Measurements from ENCODE around the gene NHLRC2. TPM values are rescaled to one million over a fixed set of nuclear protein-coding genes. Genes with fewer than 3 reads are reported as not detected.

NHLRC2 gene
- total and polyA plus RNA-seq, 2 of the 13 experiments (the other 11 are each of a cell fraction or from before 2014, with no cell fraction given) = 7.6 to 12.7 TPM

GRCh38 chr10:113842171-113842570 is 12.3 kb upstream of the NHLRC2 start (continued):
- no peak for TF ChIP-seq CREB3 (CRISPR knock-in tag; IDR thresholded peaks at IDR 0.05)
- no peak for TF ChIP-seq CHCHD3 (CRISPR knock-in tag; IDR thresholded peaks at IDR 0.05)

- intact Hi-C loops (cut with micrococcal nuclease; ENCODE audit: unreplicated experiment) (no loop called here), in situ Hi-C loops (cut with HindIII; ENCODE audit: extremely low pct_ligation_motif_present, low pct_unique_long_range_greater_than_20kb) (no loop called here)
- POLR2A ChIA-PET = no interaction called here
- no peak for FAIRE-seq
- no peak overlapping the region for H2AFZ ChIP-seq (ENCODE audit: low read length)
- H3K36me3 ChIP-seq (replicated peaks in 1 of 2; ENCODE audit: control insufficient read depth in 1 of 2, insufficient read depth in 2 of 2, low read length in 2 of 2) = peaks cover 2 to 25% of the 10 kb centered on the region in 2 experiments; a peak in 4 of 5 replicates
- no peaks in the 10 kb centered on the region for H4K20me1 ChIP-seq (ENCODE audit: insufficient read depth, low read length)
- no peaks in the 10 kb centered on the region for H3K79me2 ChIP-seq (ENCODE audit: insufficient read depth, low read length)
- no peak for DNase-seq (ENCODE audit: low spot score)
- H3K4me2 ChIP-seq (ENCODE audit: low read depth, low read length) = no peak overlapping the region
- no TSS peak for BruUV-seq (replicated peaks)
- no peak for ATAC-seq
- H3K9ac ChIP-seq (ENCODE audit: insufficient read depth, low read depth, low read length) = no peak overlapping the region
- H3K9me3 ChIP-seq (ENCODE audit: low read length) = no peaks in the 10 kb centered on the region
- H3K4me3 ChIP-seq (replicated peaks in 1 of 3; ENCODE audit: insufficient read depth in 1 of 3, low read depth in 2 of 3, low read length in 3 of 3) = no peak overlapping the region
- WGBS (ENCODE audit: low lambda C conversion rate) = 96% methylated on average over 6 of the region's 6 CpGs
- no peak overlapping the region for H3K27ac ChIP-seq (ENCODE audit: extremely low read length, insufficient read depth, low read length)
- H3K27me3 ChIP-seq (ENCODE audit: control insufficient read depth in 1 of 2, insufficient read depth in 2 of 2, low read length in 2 of 2) = no peaks in the 10 kb centered on the region
- H3K4me1 ChIP-seq (ENCODE audit: insufficient read depth, low read length) = 0 out of 2 replicates have a peak, but pooled peaks cover under 1% of the 10 kb centered on the region
- CTCF ChIA-PET (ENCODE audit: low intra/inter-chr PET ratio, low total read pairs) = no interaction called here
- TF ChIP-seq ZNF7 (CRISPR knock-in tag; IDR thresholded peaks at IDR 0.05) (no peak), ZNF543 (CRISPR knock-in tag; IDR thresholded peaks at IDR 0.05) (no peak), REST (IDR thresholded peaks at IDR 0.05; ENCODE audit: borderline replicate concordance in 1 of 2, low read depth in 1 of 2, low read length in 2 of 2) (no peak), ZBTB3 (CRISPR knock-in tag; IDR thresholded peaks at IDR 0.05; ENCODE audit: borderline replicate concordance, low read depth) (no peak), FOSL2 (CRISPR knock-in tag; IDR thresholded peaks at IDR 0.05) (no peak), HNF4A (CRISPR knock-in tag; IDR thresholded peaks at IDR 0.05) (no peak), CBX2 (IDR thresholded peaks at IDR 0.05; ENCODE audit: low read depth, low read length) (no peak), CBX2 (CRISPR knock-in tag; IDR thresholded peaks at IDR 0.05; ENCODE audit: low read depth) (no peak), TEAD3 (CRISPR knock-in tag; optimal IDR thresholded peaks at IDR 0.05; ENCODE audit: borderline replicate concordance) (no peak), ZNF562 (CRISPR knock-in tag; IDR thresholded peaks at IDR 0.05; ENCODE audit: borderline replicate concordance) (no peak), TIGD3 (CRISPR knock-in tag; IDR thresholded peaks at IDR 0.05; ENCODE audit: borderline replicate concordance) (no peak), ZEB1 (IDR thresholded peaks at IDR 0.05; ENCODE audit: insufficient replicate concordance, low read depth) (no peak)
These were observed 10.4 kb upstream of the NHLRC2 start for GRCh38 chr10:113843972-113844485.
